Liver (tissue), 3 donors: ENCODE results near the gene CD96.

Experiments
- EGR1 ChIP-seq, 2 donors: IDR thresholded peaks; 2 replicates each; pipeline ENCODE4 v1.6.1; 2016 to 2018; ENCODE audit warnings: antibody characterized with exemption in 2 of 2, low read depth in 2 of 2
- TF ChIP-seq, protein P1 (sequence below): fragments of 150-350 bp; IDR thresholded peaks from 2 replicates; pipeline ENCODE4 v1.5.1; 2017; ENCODE audit warnings: improper control_type of control experiment, low read depth, low read length; ENCODE audit not compliant: missing input control
- donor health status: healthy.
- donor health status: healthy.

GRCh38 chr3:111621535-111621934 is 79.5 kb downstream of the CD96 start:
- TF ChIP-seq, protein P1, sequence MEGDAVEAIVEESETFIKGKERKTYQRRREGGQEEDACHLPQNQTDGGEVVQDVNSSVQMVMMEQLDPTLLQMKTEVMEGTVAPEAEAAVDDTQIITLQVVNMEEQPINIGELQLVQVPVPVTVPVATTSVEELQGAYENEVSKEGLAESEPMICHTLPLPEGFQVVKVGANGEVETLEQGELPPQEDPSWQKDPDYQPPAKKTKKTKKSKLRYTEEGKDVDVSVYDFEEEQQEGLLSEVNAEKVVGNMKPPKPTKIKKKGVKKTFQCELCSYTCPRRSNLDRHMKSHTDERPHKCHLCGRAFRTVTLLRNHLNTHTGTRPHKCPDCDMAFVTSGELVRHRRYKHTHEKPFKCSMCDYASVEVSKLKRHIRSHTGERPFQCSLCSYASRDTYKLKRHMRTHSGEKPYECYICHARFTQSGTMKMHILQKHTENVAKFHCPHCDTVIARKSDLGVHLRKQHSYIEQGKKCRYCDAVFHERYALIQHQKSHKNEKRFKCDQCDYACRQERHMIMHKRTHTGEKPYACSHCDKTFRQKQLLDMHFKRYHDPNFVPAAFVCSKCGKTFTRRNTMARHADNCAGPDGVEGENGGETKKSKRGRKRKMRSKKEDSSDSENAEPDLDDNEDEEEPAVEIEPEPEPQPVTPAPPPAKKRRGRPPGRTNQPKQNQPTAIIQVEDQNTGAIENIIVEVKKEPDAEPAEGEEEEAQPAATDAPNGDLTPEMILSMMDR: no peak
- no peak for TF ChIP-seq EGR1 (IDR thresholded peaks at IDR 0.05; ENCODE audit: low read depth in 2 of 2)
